Gastroesophageal sphincter (tissue), 4 donors: ENCODE measurements around the gene GABRR2. TPM values are rescaled to one million over a fixed set of nuclear protein-coding genes. Genes with fewer than 3 reads are reported as not detected.

ENCODE experiments used
- ATAC-seq: fragments of 150-250 bp; one replicate; pipeline ENCODE4 v1.9.1; 2016; ENCODE audit warnings: mild to moderate bottlenecking, moderate library complexity
- H3K27ac ChIP-seq, 4 donors: fragments of 200-600 bp; sonication (generic) in 3 of 4; 1 replicate in 3 of 4; 2 replicates in 1 of 4; pipeline ENCODE4 v1.5.1; 2016 to 2019
- H3K27me3 ChIP-seq: fragments of 200-600 bp; sonication (generic); one replicate; pipeline ENCODE4 v1.5.1; 2019
- H3K36me3 ChIP-seq, 2 donors: fragments of 200-600 bp; sonication (generic); one replicate each; pipeline ENCODE4 v1.5.1; 2019; ENCODE audit warnings: control low read depth in 1 of 2
- H3K4me1 ChIP-seq, 3 donors: fragments of 200-600 bp; sonication (generic); 1 replicate in 2 of 3; 2 replicates in 1 of 3; pipeline ENCODE4 v1.5.1; 2016 to 2019; ENCODE audit warnings: control low read depth in 2 of 3
- H3K4me3 ChIP-seq, 2 donors: fragments of 200-600 bp; sonication (generic); one replicate each; pipeline ENCODE4 v1.5.1; 2019; ENCODE audit warnings: mild to moderate bottlenecking in 1 of 2, moderate library complexity in 1 of 2
- H3K9me3 ChIP-seq, 3 donors: fragments of 200-600 bp; sonication (generic); one replicate each; pipeline ENCODE4 v1.5.1; 2017 to 2019; ENCODE audit warnings: control low read depth in 2 of 3
- EP300 ChIP-seq: sonication (generic); formaldehyde crosslinking; IDR thresholded peaks from one replicate; pipeline ENCODE4 v1.6.1; 2017; ENCODE audit warnings: antibody characterized with exemption, mild to moderate bottlenecking
- POLR2A ChIP-seq, 2 donors: fragments of 450-650 bp; IDR thresholded peaks; one replicate each; pipeline ENCODE4 v1.6.1; 2017; ENCODE audit warnings: antibody characterized with exemption in 2 of 2, mild to moderate bottlenecking in 2 of 2, moderate library complexity in 1 of 2
- POLR2AphosphoS5 ChIP-seq: sonication (generic); formaldehyde crosslinking; IDR thresholded peaks from one replicate; pipeline ENCODE4 v1.6.1; 2017; ENCODE audit warnings: antibody characterized with exemption
- WGBS, 2 donors: methylation state at CpG; one replicate each; pipeline ENCODE4 v1.1.5; 2018; ENCODE audit warnings: low coverage in 1 of 2; 5-methylcytosine and 5-hydroxymethylcytosine counted together
- total RNA-seq, 4 donors: library from RNA; depleted of rRNA; stranded (reverse); fragments of >200 nt; gene quantifications; one replicate each; pipeline ENCODE4 v1.1.0, GENCODE V29; 2016
- TF ChIP-seq, protein P1 (sequence below), 4 experiments: fragments of 200-600 bp in 2 of 4; fragments of 450-650 bp in 2 of 4; sonication (generic) in 1 of 4; IDR thresholded peaks; one replicate each; pipeline ENCODE4 v1.5.1; 2017 to 2019; ENCODE audit warnings: antibody characterized with exemption in 4 of 4, mild to moderate bottlenecking in 2 of 4, moderate library complexity in 2 of 4

GABRR2 gene
- total RNA-seq, result 1 to 10 TPM in 1 of 4 donors, under 1 TPM in 1, not detected in 2; 0.30 to 1.3 TPM

DNA sequence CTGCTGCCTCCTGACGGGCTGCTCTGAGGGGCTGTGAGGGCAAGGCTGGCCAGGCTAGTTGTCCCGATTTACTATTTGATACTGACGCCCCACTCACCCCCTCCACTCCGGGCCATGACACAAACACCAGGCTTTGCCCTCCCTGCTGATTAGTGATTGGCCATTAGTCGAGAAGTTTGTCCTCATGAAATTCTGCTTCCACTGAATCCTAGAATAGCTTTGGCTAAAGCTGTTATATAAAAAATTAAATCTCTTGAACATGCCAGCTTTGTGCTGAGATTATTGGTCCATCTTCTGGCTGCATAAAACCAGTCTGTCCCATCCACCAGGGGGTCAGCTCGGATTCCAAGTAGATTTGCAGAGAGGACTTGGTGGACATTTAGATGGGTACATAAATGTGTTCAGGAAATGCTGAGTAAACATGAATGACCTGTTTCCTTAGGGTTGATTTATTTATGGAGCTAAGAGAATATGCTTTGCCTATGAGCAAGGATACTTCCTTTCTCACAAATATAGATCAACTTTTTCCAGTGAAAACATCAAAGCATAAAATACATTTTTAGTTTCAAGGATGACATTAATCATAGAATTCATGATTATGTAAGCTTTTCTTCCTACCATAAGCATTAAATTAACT is at the start of gene GABRR2:
Gene GABRR2 (minus strand): TSS at position 51 of the 637 bp plus-strand sequence. CDS start 134 bp downstream, outside the sequence.
- peaks cover 5 to 24% (median 22%) of the 10 kb centered on the region in 3 donors for H3K4me1 ChIP-seq
- H3K27me3 ChIP-seq, result no peaks in the 10 kb centered on the region
- no peaks in the 10 kb centered on the region for H3K9me3 ChIP-seq
- no peak for ATAC-seq
- peaks cover 0 to 10% of the 10 kb centered on the region in 2 donors for H3K36me3 ChIP-seq
- no peak within 1 kb of the TSS for H3K27ac ChIP-seq
- WGBS, 2 donors, result 96% methylated on average over 6 of the region's 6 CpGs; no CpG with 5 or more reads in 1 of the 2 donors
- H3K4me3 ChIP-seq, result no peak within 1 kb of the TSS
- no peak for TF ChIP-seq POLR2A (IDR thresholded peaks at IDR 0.05)
- no peak for TF ChIP-seq EP300
- no peak for TF ChIP-seq POLR2AphosphoS5
- TF ChIP-seq, protein P1, sequence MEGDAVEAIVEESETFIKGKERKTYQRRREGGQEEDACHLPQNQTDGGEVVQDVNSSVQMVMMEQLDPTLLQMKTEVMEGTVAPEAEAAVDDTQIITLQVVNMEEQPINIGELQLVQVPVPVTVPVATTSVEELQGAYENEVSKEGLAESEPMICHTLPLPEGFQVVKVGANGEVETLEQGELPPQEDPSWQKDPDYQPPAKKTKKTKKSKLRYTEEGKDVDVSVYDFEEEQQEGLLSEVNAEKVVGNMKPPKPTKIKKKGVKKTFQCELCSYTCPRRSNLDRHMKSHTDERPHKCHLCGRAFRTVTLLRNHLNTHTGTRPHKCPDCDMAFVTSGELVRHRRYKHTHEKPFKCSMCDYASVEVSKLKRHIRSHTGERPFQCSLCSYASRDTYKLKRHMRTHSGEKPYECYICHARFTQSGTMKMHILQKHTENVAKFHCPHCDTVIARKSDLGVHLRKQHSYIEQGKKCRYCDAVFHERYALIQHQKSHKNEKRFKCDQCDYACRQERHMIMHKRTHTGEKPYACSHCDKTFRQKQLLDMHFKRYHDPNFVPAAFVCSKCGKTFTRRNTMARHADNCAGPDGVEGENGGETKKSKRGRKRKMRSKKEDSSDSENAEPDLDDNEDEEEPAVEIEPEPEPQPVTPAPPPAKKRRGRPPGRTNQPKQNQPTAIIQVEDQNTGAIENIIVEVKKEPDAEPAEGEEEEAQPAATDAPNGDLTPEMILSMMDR (IDR thresholded peaks at IDR 0.05), result no peak

DNA sequence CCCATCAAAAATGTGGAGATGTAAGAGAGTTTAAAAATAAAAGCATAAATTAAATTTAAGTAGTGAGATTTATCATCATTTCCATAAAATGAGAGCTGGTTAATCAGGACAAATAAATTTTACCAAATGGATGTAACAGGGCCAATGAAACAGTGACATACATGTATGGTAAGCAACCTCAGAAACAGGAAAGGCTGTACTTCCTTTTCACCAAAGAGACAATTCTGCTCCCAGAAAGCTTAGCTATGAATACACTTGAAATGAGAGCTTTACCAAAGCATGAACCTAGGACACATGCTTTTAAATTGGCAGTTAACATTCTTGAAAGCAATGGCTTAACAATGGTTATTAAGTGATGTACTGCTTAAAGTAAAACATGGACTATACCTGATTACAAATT is 49.5 kb upstream of the GABRR2 start:
- H3K27me3 ChIP-seq, result no peaks in the 10 kb centered on the region
- no peaks in the 10 kb centered on the region for H3K36me3 ChIP-seq
- H3K27ac ChIP-seq, result no peak overlapping the region
- TF ChIP-seq EP300 (no peak), POLR2AphosphoS5 (no peak), POLR2A (IDR thresholded peaks at IDR 0.05) (no peak)
- TF ChIP-seq, protein P1 (IDR thresholded peaks at IDR 0.05), result no peak
- no peak overlapping the region for H3K4me3 ChIP-seq
- no peak for ATAC-seq
- H3K4me1 ChIP-seq, result peaks cover 3 to 12% (median 9%) of the 10 kb centered on the region in 3 donors
- H3K9me3 ChIP-seq, result no peaks in the 10 kb centered on the region

DNA sequence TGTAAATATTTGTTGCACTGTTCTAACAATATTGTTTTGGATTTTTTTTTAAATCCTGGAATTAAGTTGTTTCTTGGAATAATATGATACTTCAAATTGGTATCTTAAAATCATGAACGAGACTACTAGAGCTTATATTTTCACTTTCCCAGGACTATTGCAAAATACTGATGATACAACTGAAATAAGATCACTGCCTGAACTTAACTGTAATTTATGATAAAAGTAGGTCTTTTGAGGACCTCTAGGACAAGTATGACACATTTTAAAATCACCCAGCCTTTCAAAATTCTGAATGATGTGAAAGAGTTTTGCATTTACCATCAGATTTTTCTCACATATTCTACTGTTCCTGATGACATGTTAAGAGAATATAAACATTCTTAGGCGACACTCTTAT is 46.1 kb upstream of the GABRR2 start:
- H3K27me3 ChIP-seq, result no peaks in the 10 kb centered on the region
- WGBS, 2 donors, result 65 to 100% methylated on average over 1 to 2 of the region's 2 CpGs
- H3K27ac ChIP-seq, result no peak overlapping the region
- H3K36me3 ChIP-seq, result no peaks in the 10 kb centered on the region
- no peaks in the 10 kb centered on the region for H3K4me1 ChIP-seq
- TF ChIP-seq EP300, result no peak
- no peak for TF ChIP-seq POLR2AphosphoS5
- no peak for TF ChIP-seq POLR2A (IDR thresholded peaks at IDR 0.05)
- TF ChIP-seq, protein P1 (IDR thresholded peaks at IDR 0.05), result no peak
- no peak for ATAC-seq
- no peak overlapping the region for H3K4me3 ChIP-seq
- no peaks in the 10 kb centered on the region for H3K9me3 ChIP-seq

DNA sequence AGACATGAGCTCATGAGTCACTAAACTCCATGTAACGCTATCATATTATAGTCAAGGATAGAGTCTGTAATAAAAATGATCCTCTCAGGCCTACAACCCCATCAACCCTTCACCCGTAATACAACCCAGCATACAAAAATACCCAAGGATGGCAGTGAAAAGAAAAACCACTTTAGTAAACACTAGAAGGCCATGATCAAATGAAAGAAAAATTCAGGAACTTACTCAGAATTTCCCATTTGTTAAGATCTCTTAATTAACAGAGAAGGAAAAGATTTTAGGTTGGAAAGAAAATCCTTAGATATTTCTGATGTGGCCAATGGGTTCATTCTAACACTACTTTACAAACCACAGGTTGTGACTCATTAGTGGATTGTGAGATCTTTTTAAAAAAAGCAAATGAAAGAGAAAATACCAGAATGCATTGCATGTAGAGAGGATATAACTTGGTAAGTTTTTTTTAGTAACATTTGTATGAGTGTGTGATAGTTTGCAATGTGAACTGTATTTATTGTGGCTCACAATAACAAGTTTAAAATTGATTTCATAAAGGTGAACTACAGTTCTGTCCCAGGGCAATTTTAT is 45.4 kb upstream of the GABRR2 start:
- WGBS, 2 donors, result 100% methylated on average over 2 of the region's 2 CpGs
- Histone ChIP-seq H3K4me3 (no peak overlapping the region), H3K9me3 (no peaks in the 10 kb centered on the region), H3K36me3 (no peaks in the 10 kb centered on the region), H3K27me3 (no peaks in the 10 kb centered on the region), H3K27ac (no peak overlapping the region), H3K4me1 (no peaks in the 10 kb centered on the region)
- no peak for ATAC-seq
- TF ChIP-seq POLR2AphosphoS5, result no peak

DNA sequence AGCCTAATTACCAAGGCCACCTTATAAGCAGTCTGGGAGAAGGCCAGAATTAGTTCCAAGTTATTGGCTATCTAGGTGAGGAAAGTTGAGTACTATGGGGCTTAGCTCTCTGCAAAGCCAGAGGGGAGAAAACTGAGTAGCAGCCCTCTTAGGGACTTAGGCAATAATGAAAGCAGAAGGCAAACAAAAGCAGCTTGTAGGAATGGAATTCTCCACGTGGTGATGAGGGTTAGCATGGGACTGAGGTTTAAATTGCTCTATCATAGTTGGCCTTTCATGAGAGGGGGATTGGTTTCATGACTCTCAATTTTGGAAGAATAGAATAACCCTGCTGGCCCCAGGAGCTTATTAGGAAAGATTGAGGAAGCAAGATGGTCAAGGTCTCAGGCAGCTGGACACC is 44.5 kb upstream of the GABRR2 start:
- no peak overlapping the region for H3K27ac ChIP-seq
- no peaks in the 10 kb centered on the region for H3K4me1 ChIP-seq
- no peaks in the 10 kb centered on the region for H3K9me3 ChIP-seq
- WGBS, 2 donors, result 25 to 43% methylated on average over 1 of the region's 1 CpG
- TF ChIP-seq POLR2AphosphoS5 (no peak), EP300 (no peak), POLR2A (IDR thresholded peaks at IDR 0.05) (no peak)
- TF ChIP-seq, protein P1 (IDR thresholded peaks at IDR 0.05), result no peak
- no peak overlapping the region for H3K4me3 ChIP-seq
- H3K36me3 ChIP-seq, result no peaks in the 10 kb centered on the region
- no peaks in the 10 kb centered on the region for H3K27me3 ChIP-seq
- ATAC-seq, result no peak
